Endothelial cell of umbilical vein (primary cell): ENCODE measurements around the gene MC1R. TPM values are rescaled to one million over a fixed set of nuclear protein-coding genes. Genes with fewer than 3 reads are reported as not detected.

Experiments used
- BruUV-seq: library from RNA; stranded (reverse); fragments of 400-500 nt; replicated peaks from 2 replicates; lab custom pipeline; 2021; lab: Mats Ljungman, UMichigan
- CTCF ChIA-PET: fragments of 300-600, 350-600 bp; sonication (Branson Sonifier 250); formaldehyde crosslinking; loops from one replicate; lab custom pipeline; 2021; ENCODE audit warnings: antibody characterized with exemption, inconsistent platforms; lab: Charles Lee
- POLR2A ChIA-PET: fragments of 300-600, 350-600 bp; sonication (Branson Sonifier 250); formaldehyde crosslinking; loops from one replicate; lab custom pipeline; 2021; ENCODE audit warnings: antibody characterized with exemption, inconsistent platforms; lab: Charles Lee
- DNase-seq: peaks from one replicate; pipeline ENCODE4 v3.0.0-alpha.2; 2011; ENCODE audit warnings: low read depth, low spot score
- FAIRE-seq: peaks from 2 replicates; lab custom pipeline; 2011; peaks lifted over from hg19 to GRCh38; lab: Jason Lieb, UNC
- H2AFZ ChIP-seq: 2 replicates; pipeline ENCODE4 v1.6.0; 2012; ENCODE audit warnings: low read depth, low read length, control low read depth, inconsistent platforms
- H3K27ac ChIP-seq: 2 replicates; pipeline ENCODE4 v1.5.1; 2011; ENCODE audit warnings: low read depth, mild to moderate bottlenecking, control low read depth, low read length, moderate library complexity; ENCODE audit not compliant: insufficient read depth
- H3K27me3 ChIP-seq, 2 experiments: 2 replicates each; pipeline versions ENCODE4 v1.6.0 to v1.6.1; 2011; ENCODE audit warnings: low read length in 2 of 2, mixed read lengths in 1 of 2; ENCODE audit not compliant: control insufficient read depth in 2 of 2, insufficient read depth in 2 of 2
- H3K36me3 ChIP-seq, 2 experiments: 2 replicates in 1 of 2; 3 replicates in 1 of 2; pipeline ENCODE4 v1.5.1; 2011; ENCODE audit warnings: low read length in 2 of 2, mild to moderate bottlenecking in 1 of 2, moderate library complexity in 1 of 2; ENCODE audit not compliant: control insufficient read depth in 2 of 2, insufficient read depth in 2 of 2; ENCODE audit errors: extremely low read depth in 1 of 2
- H3K4me1 ChIP-seq: 3 replicates; pipeline ENCODE4 v1.5.1; 2011; ENCODE audit warnings: mild to moderate bottlenecking, low read length; ENCODE audit not compliant: control insufficient read depth, insufficient read depth; ENCODE audit errors: extremely low read depth
- H3K4me2 ChIP-seq: 2 replicates; pipeline ENCODE4 v1.6.1; 2011; ENCODE audit warnings: low read length, control low read depth, mixed read lengths; ENCODE audit not compliant: insufficient read depth
- H3K4me3 ChIP-seq, 3 experiments: fragments of 200-600 bp in 1 of 3; sonication (generic), shearing (Covaris generic) in 1 of 3; replicated peaks in 1 of 3; 2 replicates each; pipeline ENCODE4 v1.5.1; 2011 to 2016; ENCODE audit warnings: control low read depth in 3 of 3, low read length in 3 of 3, mild to moderate bottlenecking in 2 of 3, inconsistent platforms in 1 of 3, low read depth in 1 of 3, moderate library complexity in 1 of 3; ENCODE audit not compliant: insufficient read depth in 1 of 3
- H3K79me2 ChIP-seq: 2 replicates; pipeline ENCODE4 v1.6.0; 2012; ENCODE audit warnings: low read length, inconsistent platforms; ENCODE audit not compliant: control insufficient read depth, insufficient read depth
- H3K9ac ChIP-seq: replicated peaks from 2 replicates; pipeline ENCODE3; 2011; ENCODE audit warnings: low read length, control low read depth; ENCODE audit not compliant: insufficient read depth; ENCODE audit errors: extremely low read depth
- H3K9me1 ChIP-seq: replicated peaks from 3 replicates; pipeline ENCODE4 v1.6.0; 2011; ENCODE audit warnings: mild to moderate bottlenecking, low read length; ENCODE audit not compliant: control insufficient read depth, insufficient read depth; ENCODE audit errors: extremely low read depth
- H3K9me3 ChIP-seq: replicated peaks from 2 replicates; pipeline ENCODE4 v1.5.1; 2012; ENCODE audit warnings: low read length, inconsistent platforms; ENCODE audit not compliant: control insufficient read depth, insufficient read depth
- H4K20me1 ChIP-seq: replicated peaks from 2 replicates; pipeline ENCODE3; 2011; ENCODE audit warnings: mild to moderate bottlenecking, low read length; ENCODE audit not compliant: control insufficient read depth, insufficient read depth; ENCODE audit errors: extremely low read depth
- EZH2 ChIP-seq: IDR thresholded peaks from 2 replicates; pipeline ENCODE4 v1.6.1; 2012; ENCODE audit warnings: borderline replicate concordance, low read depth, mild to moderate bottlenecking, moderate library complexity, low read length, inconsistent platforms; ENCODE audit not compliant: severe bottlenecking
- FOS ChIP-seq: IDR thresholded peaks from 2 replicates; pipeline ENCODE4 v1.6.1; 2011; ENCODE audit warnings: mild to moderate bottlenecking, low read length, moderate library complexity, borderline replicate concordance; ENCODE audit not compliant: insufficient read depth
- GATA2 ChIP-seq: IDR thresholded peaks from 2 replicates; pipeline ENCODE4 v1.7.0; 2011; ENCODE audit warnings: low read depth, mild to moderate bottlenecking, moderate library complexity, mixed read lengths, low read length; ENCODE audit not compliant: insufficient read length, insufficient read depth
- JUN ChIP-seq: IDR thresholded peaks from 2 replicates; pipeline ENCODE4 v1.6.1; 2011; ENCODE audit warnings: borderline replicate concordance, low read depth; ENCODE audit not compliant: insufficient read length, insufficient read depth
- MYC ChIP-seq: IDR thresholded peaks from one replicate; pipeline ENCODE4 v1.6.1; 2011; ENCODE audit warnings: mild to moderate bottlenecking, low read depth, low read length
- POLR2A ChIP-seq: IDR thresholded peaks from 2 replicates; pipeline ENCODE4 v1.6.1; 2012; ENCODE audit warnings: low read depth, mild to moderate bottlenecking, control low read depth, low read length
- POLR2AphosphoS5 ChIP-seq: IDR thresholded peaks from 2 replicates; pipeline ENCODE4 v1.6.1; 2012; ENCODE audit warnings: low read depth, mild to moderate bottlenecking, control low read depth, low read length, moderate library complexity; ENCODE audit not compliant: insufficient read depth
- dilution Hi-C: fragments of 300-500 bp; cut with MboI; formaldehyde crosslinking; loops from one replicate; pipeline ENCODE4 v1.15.0; 2019; ENCODE audit warnings: low sequenced_read_pairs; ENCODE audit not compliant: extremely low pct_ligation_motif_present
- intact Hi-C: fragments of 100-400 bp; cut with micrococcal nuclease; formaldehyde crosslinking; loops from one replicate; pipeline ENCODE4 v1.10.0; 2022
- polyA plus RNA-seq, 4 experiments: library from polyadenylated mRNA; depleted of rRNA in 3 of 4; stranded (reverse) in 3 of 4; unstranded in 1 of 4; fragments of >200 nt; gene quantifications; 2 replicates each; pipeline versions ENCODE4 v1.2.1 to v1.2.3, GENCODE V29; 2011 to 2012; ENCODE audit warnings: missing spikeins in 1 of 4
- total RNA-seq: library from RNA; stranded (reverse); gene quantifications from 2 replicates; pipeline ENCODE4 v1.2.3, GENCODE V29; 2021
- TF ChIP-seq, protein P1 (sequence below), 2 donors: IDR thresholded peaks; 1 replicate in 1 of 2; 2 replicates in 1 of 2; pipeline ENCODE4 v1.5.1; 2011; ENCODE audit warnings: low read length in 2 of 2, mild to moderate bottlenecking in 2 of 2, moderate library complexity in 2 of 2, control low read depth in 1 of 2, inconsistent platforms in 1 of 2, low read depth in 1 of 2; ENCODE audit not compliant: insufficient read depth in 1 of 2; ENCODE audit errors: extremely low read depth in 1 of 2
- TF ChIP-seq, protein P2 (sequence below): IDR thresholded peaks from 2 replicates; pipeline ENCODE4 v1.6.1; 2011; ENCODE audit not compliant: insufficient read depth, insufficient read length

Gene MC1R
- total and polyA plus RNA-seq, 2 donors (not counting 3 experiments of a cell fraction or from before 2014, with no cell fraction given), result 4.0 to 4.9 TPM

DNA sequence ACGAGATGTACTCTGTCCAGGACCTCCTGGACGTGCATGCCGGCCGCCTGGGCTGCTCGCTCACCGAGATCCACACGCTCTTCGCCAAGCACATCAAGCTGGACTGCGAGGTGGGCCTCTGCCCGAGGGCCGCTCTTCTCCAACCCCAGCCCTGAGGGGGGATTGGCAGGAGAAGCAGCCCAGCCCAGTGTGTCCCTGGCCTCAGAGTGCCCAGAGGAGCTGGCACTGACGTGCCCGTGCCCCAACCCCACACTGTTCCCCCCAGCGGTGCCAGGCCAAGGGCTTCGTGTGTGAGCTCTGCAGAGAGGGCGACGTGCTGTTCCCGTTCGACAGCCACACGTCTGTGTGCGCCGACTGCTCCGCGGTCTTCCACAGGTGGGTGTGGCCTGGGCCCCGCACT is 45.5 kb downstream of the MC1R start:
- POLR2A ChIA-PET, result no interaction called here

DNA sequence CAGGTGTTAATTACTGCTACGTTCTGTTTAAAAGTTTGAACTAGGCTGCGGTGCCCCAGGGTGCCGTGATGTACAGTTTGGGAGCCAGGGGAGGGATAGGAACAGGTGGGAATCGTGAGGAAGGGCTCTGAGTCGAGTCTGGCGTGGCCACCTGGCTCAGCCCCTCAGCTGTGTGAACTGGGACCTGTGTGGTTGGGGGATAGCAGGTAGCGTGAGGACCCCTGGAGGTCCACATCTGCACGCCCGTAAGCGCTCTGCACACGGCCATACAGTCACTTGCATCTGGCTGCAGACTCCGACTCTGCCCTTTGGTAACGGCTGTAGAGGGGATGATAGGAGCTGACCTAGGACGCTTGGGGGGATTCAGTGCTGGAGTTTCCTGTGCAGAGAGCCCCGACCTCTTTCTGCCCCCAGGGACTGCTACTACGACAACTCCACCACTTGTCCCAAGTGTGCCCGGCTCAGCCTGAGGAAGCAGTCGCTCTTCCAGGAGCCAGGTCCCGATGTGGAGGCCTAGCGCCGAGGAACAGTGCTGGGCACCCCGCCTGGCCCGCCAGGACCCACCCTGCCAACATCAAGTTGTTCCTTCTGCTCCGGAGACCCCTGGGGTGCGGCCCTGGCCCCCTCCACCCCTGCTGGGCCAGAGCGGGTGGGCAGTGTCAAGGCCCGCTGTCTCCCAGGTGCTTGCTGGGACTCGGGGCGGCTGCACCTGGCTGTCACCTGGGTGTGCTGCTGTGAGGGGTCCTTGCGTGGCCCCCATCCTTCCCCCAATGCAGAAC is 47.0 kb downstream of the MC1R start:
- Histone ChIP-seq H3K9ac (no peak overlapping the region), H4K20me1 (no peaks in the 10 kb centered on the region), H3K9me3 (no peaks in the 10 kb centered on the region), H3K27ac (no peak overlapping the region), H3K9me1 (no peaks in the 10 kb centered on the region), H3K4me3 (no peak overlapping the region), H3K27me3 (no peaks in the 10 kb centered on the region), H3K79me2 (peaks cover 4% of the 10 kb centered on the region), H3K36me3 (peaks cover 5 to 15% of the 10 kb centered on the region in 2 experiments), H2AFZ (no peak overlapping the region), H3K4me2 (no peak overlapping the region), H3K4me1 (no peaks in the 10 kb centered on the region)
- no peak for DNase-seq
- TF ChIP-seq MYC, result no peak
- TF ChIP-seq EZH2, result no peak
- no peak for TF ChIP-seq FOS
- TF ChIP-seq, protein P1, sequence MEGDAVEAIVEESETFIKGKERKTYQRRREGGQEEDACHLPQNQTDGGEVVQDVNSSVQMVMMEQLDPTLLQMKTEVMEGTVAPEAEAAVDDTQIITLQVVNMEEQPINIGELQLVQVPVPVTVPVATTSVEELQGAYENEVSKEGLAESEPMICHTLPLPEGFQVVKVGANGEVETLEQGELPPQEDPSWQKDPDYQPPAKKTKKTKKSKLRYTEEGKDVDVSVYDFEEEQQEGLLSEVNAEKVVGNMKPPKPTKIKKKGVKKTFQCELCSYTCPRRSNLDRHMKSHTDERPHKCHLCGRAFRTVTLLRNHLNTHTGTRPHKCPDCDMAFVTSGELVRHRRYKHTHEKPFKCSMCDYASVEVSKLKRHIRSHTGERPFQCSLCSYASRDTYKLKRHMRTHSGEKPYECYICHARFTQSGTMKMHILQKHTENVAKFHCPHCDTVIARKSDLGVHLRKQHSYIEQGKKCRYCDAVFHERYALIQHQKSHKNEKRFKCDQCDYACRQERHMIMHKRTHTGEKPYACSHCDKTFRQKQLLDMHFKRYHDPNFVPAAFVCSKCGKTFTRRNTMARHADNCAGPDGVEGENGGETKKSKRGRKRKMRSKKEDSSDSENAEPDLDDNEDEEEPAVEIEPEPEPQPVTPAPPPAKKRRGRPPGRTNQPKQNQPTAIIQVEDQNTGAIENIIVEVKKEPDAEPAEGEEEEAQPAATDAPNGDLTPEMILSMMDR (IDR thresholded peaks at IDR 0.05; ENCODE audit: extremely low read depth in 1 of 2, insufficient read depth in 1 of 2, low read depth in 1 of 2, low read length in 2 of 2), result no peak
- TF ChIP-seq JUN, result no peak
- TF ChIP-seq, protein P2, sequence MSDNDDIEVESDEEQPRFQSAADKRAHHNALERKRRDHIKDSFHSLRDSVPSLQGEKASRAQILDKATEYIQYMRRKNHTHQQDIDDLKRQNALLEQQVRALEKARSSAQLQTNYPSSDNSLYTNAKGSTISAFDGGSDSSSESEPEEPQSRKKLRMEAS, result no peak
- no peak for TF ChIP-seq POLR2A
- TF ChIP-seq GATA2, result no peak
- TF ChIP-seq POLR2AphosphoS5, result no peak
- ChIA-PET POLR2A (no interaction called here), CTCF (no interaction called here)
- dilution Hi-C loops (no loop called here), intact Hi-C loops (no loop called here)
- no peak for FAIRE-seq
- BruUV-seq, result no TSS peak

More for the DNA sequence above, 45.5 kb downstream of the MC1R start:
- no TSS peak for BruUV-seq
- Histone ChIP-seq H2AFZ (no peak overlapping the region), H3K79me2 (no peaks in the 10 kb centered on the region), H3K27me3 (no peaks in the 10 kb centered on the region), H3K9me1 (no peaks in the 10 kb centered on the region), H4K20me1 (no peaks in the 10 kb centered on the region), H3K9me3 (no peaks in the 10 kb centered on the region), H3K27ac (no peak overlapping the region), H3K4me3 (no peak overlapping the region), H3K9ac (no peak overlapping the region), H3K4me1 (no peaks in the 10 kb centered on the region), H3K36me3 (peaks cover 5 to 17% of the 10 kb centered on the region in 2 experiments), H3K4me2 (no peak overlapping the region)
- intact Hi-C loops, result no loop called here
- no peak for TF ChIP-seq JUN
- CTCF ChIA-PET, result no interaction called here
- dilution Hi-C loops, result no loop called here
- no peak for FAIRE-seq
- DNase-seq, result no peak
